Activated CD4-positive, alpha-beta T cell treated with anti-CD3 and anti-CD28 coated beads, Interleukin-2, Interleukin-4, amounts not matched to agents 100 ng/mL and 50 ng/mL, durations not matched to agents 16 hours and 8 hours (primary cell): ENCODE measurements around the gene GATC.
A peak's percentile ranks its signal among the peaks of the same experiment; 100 is the strongest.
"Not testable (repeated sequence)": the region's sequence is repeated elsewhere in the genome, so short reads cannot be mapped to it uniquely, and the experiment has no call there.

Experiments
- DNase-seq: peaks from one replicate; pipeline ENCODE4 v3.0.0-alpha.2; 2020; ENCODE audit warnings: low spot score

Gene GATC

GRCh38 chr12:120470150-120470784 is 24.0 kb downstream of the GATC start:
- DNase-seq, result no peak

- DNase-seq, result no peak
Observed at GRCh38 chr12:120472521-120472920, 26.3 kb downstream of the GATC start.

- no peak for DNase-seq
Observed at GRCh38 chr12:120473807-120474615, 27.8 kb downstream of the GATC start.

DNA sequence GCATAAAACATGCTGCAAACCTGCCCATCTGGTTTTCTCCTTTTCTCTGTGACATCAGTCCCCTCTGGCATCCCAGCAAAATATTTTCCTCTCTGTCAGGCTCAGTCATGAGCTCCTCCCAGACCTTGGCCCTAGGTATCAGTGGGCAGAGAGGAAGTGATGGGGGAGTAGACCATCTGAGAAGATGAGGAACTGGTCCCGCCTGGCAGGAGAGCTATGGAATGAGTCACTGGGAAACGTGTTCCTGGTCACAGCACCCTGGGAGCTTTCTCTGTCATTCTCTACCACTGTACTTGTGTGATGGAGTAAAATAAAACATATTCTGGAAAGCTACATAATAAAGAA is 28.3 kb downstream of the GATC start:
- DNase-seq, result no peak

- no peak for DNase-seq
Observed at GRCh38 chr12:120475643-120476042, 29.4 kb downstream of the GATC start.

DNA sequence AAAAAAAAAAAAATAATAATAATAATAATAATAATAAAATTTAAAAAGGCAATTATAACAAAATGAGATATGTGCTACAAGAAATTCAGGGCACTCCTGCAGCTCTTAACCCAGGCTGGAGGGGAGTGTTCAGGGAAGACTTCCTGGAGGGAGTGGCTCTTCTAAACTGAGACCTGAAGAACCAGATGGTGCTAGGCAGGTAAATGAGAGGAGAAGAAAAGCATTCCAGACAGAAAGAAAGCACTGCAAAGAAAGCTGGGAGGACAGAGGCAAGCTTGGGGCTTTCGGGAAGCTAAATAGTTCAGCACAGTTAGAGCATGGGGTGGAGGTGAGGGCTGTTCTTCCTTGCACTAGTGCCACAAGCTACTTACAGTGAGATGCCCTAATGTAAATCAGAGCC is 33.2 kb downstream of the GATC start:
- no peak for DNase-seq

GRCh38 chr12:120480211-120480610 is 34.0 kb downstream of the GATC start:
- DNase-seq, result no peak

GRCh38 chr12:120481022-120481767 is 35.0 kb downstream of the GATC start:
- no peak for DNase-seq

GRCh38 chr12:120483621-120484020 is 37.4 kb downstream of the GATC start:
- DNase-seq, result no peak

DNA sequence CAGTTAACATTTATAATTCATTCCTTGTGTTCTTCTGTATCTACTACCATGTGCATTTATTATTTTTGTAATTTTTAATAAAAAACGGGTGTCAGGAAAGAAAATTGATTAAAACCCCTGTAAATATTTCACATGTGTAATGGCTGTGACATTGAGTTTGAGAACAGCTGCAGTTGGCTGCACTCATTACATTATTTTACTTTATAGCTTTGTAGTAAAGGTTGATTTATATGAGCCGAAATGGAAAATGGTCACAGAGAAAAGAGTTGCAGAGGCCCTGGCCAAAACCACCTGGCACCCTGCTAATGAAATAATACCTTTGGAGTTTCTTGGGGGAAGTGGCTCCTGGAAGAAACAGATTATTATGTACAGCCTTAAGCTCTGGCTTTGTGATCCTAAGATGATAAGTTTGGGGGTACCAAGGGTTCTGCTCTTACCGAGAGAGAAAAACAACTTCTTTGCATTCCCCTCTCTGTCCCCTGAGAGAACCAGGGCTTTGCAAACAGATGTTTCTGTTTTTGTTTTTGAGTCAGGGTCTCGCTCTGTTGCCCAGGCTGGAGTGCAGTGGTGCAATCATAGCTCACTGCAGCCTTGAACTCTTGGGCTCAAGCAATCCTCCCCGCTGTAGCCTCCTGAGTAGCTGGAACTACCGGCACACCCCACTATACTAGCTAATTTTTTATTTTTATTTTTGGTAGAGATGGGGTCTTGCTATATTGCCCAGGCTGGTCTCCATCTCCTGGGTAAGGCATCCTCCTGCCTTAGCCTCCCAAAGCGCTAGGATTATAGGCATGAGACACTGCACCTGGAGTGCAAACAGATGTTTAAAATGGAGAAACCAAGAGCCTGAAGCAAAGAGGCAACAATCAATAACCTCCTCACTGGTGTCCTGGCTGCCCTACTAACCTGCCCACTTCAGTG is 40.0 kb downstream of the GATC start:
- DNase-seq, result no peak

GRCh38 chr12:120487552-120487951 is 41.3 kb downstream of the GATC start:
- DNase-seq, result not testable (repeated sequence)

DNA sequence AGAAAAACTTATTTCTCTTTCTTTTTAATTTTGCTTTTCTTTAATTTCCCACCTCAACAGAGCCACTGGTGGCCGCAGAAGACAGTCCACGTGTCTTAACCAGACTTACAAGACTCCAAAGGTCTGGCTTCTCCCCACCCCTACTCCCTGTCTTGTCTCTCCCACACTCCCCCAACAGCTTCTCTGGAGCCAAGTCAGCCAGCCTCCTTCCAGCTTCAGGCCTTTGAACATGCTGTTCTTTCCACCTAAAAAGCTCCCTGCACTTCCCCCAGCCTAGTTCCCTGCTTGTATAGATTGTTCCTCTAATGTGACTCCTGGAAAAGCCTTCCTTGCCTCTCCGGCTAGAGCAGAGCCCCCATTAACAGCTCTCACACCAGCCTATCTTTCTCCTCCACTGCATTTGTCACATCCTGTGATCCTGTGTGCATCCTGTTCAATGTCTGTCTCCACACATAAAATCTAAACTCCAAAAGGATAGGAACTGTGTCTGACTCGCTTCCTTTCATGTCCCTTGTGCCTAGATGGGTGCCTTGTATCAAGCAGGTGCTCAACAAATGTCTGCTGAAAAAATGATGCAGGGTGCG is 41.9 kb downstream of the GATC start:
- no peak for DNase-seq

DNA sequence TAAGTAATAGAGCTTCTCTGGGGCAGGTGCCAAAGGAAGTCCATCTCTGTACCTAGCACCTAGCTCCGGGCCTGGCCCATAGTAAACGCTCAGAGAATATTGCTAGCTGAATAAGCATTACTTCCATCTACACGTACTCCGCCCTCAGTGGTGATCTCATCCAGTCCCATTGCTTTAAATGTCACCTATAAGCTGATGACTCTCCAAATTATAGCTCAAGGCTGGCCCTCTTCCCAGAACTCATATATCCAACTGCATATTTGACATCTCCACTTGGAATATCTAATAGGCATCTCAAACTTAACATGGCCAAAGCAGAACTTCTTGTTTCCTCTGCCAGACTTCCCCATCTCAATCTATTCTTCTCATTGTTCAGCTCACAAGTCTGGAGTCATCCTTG is 42.8 kb downstream of the GATC start:
- DNase-seq, result no peak

- DNase-seq, result no peak
Observed at GRCh38 chr12:120490325-120490724, 44.1 kb downstream of the GATC start.

- DNase-seq, result no peak
Observed at GRCh38 chr12:120490833-120491512, 44.7 kb downstream of the GATC start.

GRCh38 chr12:120495186-120495730 is 49.0 kb downstream of the GATC start:
- DNase-seq, result no peak

DNA sequence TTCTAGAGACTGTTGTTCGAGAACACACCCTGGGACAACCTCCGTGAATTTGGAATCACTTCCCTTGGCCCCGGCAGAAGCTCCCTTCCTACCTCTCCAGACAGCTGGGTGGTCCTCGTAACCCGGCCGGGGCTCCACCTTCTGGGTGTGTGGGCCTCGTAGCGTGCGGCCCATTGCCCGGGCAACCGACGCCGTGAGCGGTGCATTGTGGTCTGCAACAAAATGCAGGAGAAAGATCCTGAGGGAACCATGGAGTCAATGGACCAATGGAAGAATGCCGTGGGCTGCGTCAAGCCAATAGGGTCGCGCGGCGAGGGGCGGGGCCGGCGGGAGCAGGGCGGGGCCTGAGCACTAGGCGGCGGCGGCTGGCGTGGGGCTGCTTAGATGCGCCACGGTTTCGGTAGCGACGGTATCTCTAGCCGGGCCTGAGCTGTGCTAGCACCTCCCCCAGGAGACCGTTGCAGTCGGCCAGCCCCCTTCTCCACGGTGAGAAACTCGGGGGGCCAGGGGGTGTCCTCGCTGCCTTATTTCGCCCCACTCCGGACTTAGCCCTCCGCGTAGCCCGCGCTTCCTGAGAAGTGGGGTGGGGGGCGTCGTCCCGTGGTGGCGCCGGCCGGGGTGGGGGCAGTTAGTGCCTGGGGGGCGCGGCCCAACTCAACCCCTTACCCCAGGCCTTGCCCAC is 49.6 kb downstream of the GATC start, which contains the start of gene DYNLL1:
TSS of gene DYNLL1 (plus strand) at position 383 of the 682 bp plus-strand sequence. CDS start 309 bp downstream, outside the sequence.
- peak; percentile 98 for DNase-seq

- DNase-seq, result peak; percentile 17
Observed at GRCh38 chr12:120496413-120497340, 50.4 kb downstream of the GATC start.
